ENCODE measurements around the gene RNGTT.

RNGTT gene

DNA sequence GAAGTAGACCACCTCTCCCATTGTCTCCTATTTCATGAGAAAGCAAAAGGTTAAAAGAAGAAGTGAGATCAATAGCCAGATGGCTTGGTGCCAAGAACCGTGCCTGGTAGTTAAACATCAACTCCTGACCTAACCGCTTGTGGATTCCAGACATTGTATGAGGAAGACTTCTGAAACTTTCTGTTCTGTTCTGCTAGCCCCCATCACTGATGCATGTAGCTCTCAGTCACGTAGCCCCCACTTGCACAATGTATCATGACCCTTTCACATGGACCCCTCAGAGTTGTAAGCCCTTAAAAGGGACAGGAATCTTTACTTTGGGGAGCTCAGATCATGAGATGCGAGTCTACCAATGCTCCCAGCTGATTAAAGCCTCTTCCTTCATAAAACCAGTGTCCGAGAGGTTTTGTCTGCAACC, 301.2 kb downstream of the RNGTT start:
- no peak for DNase-seq (ENCODE audit: low read depth, low spot score)

DNA sequence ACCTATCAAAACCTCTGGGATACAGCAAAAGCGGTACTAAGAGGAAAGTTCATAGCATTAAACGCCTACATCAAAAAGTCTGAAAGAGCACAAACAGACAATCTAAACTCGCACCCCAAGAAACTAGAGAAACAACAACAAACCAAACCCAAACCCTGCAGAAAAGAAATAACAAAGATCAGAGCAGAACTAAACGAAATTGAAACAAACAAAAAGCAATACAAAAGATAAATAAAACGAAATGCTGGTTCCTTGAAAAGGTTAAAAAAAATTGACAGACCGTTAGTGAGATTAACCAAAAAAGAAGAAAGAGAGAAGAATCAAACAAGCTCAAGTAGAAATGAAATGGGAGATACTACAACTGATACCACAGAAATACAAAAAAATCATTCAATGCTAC, 302.3 kb downstream of the RNGTT start:
- no peak for DNase-seq (ENCODE audit: low read depth, low spot score)

DNA sequence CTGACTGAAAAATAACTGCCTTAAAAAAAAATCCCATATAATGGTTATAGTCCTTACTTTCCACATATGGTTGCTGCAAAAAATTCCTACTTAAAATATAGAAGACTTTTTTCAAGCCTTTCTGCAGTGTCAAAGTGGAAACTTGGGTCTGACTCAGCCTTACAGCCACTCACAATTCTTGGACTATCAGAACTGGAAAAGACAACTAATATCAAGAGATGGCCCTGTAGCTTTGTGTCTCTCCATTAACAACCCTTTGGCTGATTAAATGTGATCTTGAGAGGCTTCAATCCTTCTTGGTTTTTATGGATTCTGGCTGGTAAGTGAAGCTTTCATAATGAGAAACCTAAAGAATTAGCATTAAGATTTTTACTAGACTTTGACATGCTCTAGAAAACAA, 307.8 kb downstream of the RNGTT start:
- no peak for DNase-seq (ENCODE audit: low read depth, low spot score)

DNA sequence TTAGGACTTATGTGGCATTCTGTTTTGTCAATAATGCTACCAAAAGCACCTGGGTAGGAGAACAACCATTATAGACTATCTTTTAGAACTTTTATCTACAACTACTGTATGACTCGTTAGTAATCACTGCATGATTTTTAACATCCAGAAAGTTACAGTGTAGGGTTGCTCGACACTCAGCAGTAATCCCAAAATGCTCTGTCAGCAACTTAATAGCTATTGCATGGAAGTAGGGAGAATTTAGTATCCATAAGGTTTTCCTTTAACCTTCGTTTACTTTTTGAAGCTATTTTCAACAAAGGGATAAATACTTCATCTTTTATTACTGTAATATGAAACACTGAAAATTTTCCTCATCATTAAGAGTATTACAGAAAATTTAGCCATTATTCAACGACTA, 309.5 kb downstream of the RNGTT start:
- DNase-seq (ENCODE audit: low read depth, low spot score) = no peak

DNA sequence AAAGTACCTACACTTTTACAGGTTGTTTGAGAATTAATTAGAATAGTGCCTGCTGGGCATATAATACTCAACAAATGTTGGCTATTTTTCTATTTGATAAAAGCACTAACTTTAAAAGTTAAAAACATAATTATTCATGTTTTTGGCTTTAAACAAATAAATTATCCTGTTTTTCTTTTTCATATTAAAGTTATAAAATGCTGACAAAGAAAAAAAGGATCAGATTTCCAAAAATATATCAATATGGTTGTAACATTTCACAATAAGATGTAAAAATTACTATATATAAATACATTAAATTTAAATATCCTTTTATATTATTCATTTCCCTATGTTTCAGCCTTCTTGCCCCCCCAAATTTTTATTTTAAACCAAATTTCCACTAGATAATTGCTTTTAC, 312.0 kb downstream of the RNGTT start:
- no peak for DNase-seq (ENCODE audit: low read depth, low spot score)

DNA sequence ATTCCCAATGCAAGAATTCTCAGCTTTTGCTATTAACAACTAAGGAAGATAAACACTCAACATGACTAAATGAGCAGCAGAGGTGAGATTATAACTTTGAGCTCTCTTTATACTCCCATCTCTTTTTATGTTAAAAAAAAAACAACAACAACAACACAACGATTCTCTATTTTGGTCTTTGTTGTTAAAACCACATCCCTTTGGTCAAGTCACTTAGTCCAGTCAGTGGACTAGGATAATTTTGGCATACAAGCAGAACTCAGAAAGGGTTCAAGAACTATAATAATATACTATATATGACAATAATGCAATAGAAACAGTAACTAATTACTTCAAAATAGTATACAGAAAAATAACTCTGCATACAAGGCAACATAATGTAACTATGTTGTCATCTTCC, 312.4 kb downstream of the RNGTT start:
- DNase-seq (ENCODE audit: low read depth, low spot score) = no peak

DNA sequence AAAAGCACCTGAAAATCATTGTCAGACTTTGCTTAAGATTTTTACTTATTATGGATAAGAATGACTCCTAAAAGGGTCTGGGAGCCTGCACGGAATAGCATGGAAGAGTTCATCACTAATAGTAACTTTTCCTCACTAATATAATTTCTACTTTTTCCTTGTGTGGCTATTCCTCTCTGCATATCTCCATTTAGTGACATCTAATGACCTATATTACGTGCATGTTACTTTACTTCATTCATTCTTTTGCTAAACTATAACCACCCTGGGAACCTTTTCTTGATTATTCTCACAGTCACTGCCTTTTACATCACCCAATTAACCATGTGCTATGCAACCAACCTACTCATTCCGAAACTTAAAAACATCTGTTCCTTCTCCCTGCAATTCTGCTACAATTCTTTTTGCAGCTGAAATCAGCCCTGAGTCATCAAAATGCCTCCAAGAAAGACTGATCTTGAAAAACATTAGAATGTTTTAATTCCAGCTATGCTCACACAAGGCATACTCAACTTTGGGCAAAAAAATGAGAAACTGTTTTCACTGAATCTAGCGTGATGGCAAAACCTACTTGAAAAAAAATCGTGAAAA, 313.3 kb downstream of the RNGTT start:
- DNase-seq (ENCODE audit: low read depth, low spot score) = no peak

DNA sequence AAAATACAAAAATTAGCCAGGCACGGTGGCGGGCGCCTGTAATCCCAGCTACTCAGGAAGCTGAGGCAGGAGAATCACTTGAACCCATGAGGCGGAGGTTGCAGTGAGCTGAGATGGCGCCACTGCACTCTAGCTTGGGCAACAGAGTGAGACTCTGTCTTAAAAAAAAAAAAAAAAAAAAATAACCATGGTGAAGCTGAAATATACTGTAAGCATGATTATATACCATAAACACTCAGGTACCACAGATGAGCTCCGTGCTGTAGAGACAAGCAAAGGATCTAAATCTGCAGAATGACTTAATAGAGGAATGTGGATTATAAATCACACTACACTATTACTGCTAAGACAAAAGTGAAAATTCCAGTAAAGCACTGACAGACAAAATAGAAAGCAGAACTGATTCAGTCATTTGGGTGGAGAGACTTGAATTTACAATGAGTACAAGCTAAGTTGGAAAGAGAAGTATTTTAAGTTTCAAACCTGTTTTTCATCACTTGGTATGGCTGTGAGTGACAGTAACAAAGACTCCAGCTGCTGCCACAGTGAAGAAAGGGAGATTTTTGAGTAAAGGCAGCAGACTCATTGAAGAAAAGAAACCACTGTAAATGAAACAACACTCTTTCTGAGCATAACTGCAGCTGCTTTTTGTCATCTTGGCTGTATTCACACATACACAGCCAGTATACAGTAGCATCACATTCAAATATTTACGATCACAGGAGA, 322.1 kb downstream of the RNGTT start:
- DNase-seq (ENCODE audit: low read depth, low spot score) = no peak

DNA sequence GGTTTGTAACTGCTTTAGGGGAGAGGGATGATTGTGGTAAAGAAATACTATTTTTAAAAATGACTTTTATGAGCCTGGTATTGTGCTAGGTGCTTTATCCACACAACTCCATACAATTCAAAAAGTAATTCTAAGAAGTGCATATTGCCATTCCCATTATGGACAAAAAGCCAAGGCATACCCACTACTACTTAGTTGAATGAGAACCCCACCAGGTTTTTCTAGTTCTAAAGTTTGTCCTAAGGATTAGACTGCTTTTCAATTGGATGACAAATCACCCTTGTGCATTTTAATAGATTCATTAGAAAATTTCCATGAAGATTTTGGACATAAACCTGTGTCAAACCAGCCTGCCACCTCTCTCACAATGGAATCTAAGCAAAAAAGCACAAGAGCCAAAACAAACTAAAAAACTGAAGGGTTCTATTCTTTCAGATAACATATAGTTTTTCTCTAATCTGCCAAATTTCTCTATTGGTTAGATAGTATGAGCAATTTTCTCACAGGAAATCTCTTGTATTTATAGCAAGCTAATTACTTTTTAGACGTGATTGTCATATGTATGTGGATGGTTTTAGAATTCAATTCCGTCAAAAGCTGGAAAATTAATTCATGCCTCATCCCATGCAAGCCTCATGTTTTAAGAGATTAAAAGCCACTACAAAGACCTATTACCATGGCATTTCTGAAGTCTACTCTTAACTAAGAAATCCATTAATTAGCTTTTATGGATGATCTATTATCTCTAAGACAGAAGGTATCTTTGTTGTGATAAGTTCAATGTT, 325.5 kb downstream of the RNGTT start:
- no peak for DNase-seq (ENCODE audit: low read depth, low spot score)

DNA sequence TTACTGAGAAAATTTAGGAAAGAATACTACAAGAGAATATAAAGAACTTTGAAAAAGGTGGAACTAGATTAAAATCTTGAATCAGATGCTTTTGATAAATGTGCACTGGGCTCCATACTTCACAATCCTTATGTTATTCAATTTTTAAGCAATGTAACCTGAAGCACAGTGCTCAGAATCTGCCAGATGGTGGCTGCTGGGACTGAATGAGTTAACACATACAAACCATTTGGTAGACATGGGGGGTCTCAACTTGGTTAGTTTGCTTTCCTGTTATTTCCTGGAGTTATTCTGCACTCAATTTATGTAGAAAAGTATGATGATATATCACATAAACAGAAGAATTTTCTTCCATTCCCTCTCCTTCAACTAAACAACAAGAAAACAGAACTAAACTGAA, 326.5 kb downstream of the RNGTT start:
- no peak for DNase-seq (ENCODE audit: low read depth, low spot score)

DNA sequence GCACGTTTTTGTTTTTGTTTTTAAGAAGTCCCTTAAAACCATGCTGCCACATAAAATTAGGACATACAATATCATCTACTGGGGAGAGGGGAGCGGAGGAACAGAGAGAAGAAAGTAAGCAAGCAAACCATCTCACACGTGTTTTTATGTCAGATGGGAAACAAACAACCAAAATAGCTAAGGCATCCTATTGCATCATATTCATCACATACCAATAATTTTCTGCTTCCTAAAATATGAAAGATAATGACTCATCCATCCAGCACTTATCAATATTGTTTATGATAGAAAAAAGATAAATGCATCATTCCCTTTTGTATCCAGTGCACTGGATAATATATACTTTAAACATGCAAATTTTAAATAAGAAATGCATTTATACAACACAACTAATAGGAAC, 329.6 kb downstream of the RNGTT start:
- no peak for DNase-seq (ENCODE audit: low read depth, low spot score)

DNA sequence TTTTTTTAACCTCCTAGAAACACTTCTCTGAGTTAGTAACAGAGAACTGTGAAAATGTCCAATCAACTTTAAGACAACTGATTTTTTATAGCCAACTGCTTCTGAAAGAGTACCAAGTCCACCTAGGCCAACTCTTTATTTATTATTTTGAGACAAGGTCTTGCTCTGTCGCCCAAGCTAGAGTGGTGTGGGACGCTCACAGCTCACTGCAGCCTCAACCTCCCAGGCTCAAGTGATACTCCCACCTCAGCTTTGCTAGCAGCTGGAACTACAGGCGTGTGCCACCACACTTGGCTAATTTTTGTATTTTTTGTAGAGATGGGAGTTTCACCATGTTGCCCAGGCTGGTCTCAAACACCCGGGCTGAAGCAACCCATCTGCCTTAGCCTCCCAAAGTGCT, 331.6 kb downstream of the RNGTT start:
- DNase-seq (ENCODE audit: low read depth, low spot score) = no peak

DNA sequence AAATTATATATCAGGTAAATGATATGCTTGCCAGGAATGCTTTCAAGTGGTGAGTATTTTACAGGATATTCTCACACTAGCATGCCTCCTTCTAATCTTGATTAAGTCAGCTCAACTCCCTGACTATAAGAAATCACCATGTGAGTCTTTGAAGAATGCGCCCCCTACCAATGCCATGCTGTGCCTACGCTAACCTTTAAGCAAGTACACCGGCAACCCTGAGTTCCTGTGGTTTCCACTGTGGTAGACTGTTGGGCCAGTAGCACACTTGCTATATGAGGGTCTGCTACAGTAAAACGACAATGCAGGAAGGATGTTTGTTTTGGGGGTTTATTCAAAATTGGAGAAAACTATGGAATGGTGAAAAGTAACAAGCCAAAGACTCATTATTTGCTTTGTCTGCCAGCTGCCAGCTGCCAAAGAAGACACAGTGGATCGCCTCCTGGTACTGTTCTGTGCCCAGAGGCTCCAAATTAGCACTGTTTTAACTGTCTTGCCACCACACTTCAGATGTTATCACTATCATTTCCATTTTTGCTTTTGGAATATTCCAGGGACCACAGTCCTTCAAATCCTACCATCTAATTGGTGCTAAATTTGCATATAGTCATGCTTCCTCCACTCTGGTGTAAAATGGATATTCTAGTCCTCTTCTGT, 333.5 kb downstream of the RNGTT start:
- no peak for DNase-seq (ENCODE audit: low read depth, low spot score)

DNA sequence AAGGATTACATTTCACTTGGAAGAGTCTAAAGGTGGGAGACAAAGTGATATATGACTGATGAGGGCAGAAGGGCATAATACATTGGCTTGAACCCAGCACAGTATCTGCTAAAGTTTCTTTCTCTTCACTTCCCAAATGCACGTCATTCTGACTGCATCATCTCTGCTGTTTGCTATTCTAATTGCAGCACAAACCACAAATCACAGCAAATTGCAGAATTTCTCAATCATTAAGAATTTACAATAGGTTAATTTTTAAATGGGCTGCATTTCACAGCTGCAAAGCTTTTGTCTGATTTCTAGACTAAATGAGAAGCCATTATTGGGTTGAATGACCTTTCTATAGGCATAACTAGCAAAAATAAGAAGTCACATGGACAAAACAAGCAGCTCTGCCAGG, 337.0 kb downstream of the RNGTT start:
- no peak for DNase-seq (ENCODE audit: low read depth, low spot score)

DNA sequence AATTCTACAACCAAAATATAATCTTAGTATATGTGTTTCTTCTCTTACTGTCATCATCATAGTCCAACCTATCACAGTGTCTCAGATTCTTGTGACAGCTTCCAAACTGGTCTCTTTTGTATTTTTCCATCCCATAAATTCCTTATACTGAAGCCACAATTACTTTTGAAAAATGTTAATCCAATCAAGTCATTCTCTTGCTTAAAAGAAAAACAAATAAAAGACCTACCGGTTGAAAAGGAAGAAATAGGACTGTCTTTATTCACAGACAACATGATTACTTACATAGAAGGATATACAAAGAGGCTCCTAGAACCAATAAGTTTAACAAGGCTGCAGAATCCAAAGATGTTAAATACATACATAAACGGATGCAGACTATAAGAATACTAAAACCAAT, 339.9 kb downstream of the RNGTT start:
- no peak for DNase-seq (ENCODE audit: low read depth, low spot score)

DNA sequence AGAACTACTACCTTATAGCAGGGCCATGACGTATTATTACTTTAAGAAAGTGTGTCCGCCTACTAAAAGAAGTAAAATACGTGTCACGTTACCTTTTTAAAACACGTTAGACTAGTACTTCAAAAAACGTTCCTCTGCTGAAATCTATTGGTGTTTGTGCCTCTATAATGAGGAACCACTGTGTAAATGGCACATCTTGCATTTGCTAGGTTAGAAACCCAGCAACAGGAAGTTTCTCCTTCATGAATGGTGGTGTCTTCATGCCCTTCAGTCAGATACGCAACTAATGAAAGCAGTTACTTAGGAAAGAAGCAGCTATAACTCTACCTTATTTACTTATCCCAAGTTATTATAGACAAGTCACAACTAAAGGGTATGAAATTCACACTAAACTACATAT, 343.5 kb downstream of the RNGTT start:
- no peak for DNase-seq (ENCODE audit: low read depth, low spot score)

DNA sequence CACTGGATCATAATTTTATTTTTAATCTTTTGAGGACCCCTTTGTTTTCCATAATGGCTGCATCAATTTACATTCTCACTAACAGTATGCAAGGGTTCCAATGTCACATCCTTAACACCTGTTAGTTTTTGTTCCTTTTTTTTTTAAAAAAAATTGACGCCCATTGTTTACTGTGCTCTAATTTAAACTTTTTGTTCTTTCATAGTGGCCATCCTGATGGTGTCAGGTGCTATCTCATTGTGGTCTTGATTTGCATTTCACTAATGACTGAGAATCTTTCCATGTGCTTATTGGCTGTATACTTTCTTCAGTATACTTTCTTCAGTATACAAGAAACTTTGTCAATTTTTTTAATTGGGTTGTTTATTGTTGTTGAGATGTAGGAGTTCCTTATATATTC, 347.0 kb downstream of the RNGTT start:
- no peak for DNase-seq (ENCODE audit: low read depth, low spot score)

DNA sequence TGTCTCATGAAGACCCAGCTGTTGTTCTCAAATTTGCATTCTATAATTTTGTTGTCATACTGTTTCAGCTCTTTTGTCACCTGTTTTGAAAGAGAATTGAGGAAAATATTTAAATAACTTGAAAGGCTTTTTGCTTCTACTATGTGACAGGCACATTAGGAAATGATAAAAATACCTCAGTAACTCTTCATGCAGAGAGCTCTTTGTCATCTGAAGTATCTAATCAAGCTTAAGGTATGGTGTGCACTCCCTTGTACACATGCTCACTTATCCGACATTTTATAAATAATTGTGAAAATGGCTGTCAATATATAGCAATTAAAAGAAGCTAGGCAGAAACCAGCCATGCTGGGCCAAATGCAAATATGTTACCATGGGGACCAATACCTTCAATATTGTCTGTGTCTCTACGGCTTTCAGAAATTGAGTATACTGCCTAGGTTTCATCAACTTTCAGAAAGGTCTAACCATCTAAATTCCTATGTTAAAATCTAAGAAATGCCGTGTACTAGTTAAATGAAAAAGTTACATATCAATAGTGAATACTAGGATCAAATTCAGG, 349.0 kb downstream of the RNGTT start:
- DNase-seq (ENCODE audit: low read depth, low spot score) = no peak

DNA sequence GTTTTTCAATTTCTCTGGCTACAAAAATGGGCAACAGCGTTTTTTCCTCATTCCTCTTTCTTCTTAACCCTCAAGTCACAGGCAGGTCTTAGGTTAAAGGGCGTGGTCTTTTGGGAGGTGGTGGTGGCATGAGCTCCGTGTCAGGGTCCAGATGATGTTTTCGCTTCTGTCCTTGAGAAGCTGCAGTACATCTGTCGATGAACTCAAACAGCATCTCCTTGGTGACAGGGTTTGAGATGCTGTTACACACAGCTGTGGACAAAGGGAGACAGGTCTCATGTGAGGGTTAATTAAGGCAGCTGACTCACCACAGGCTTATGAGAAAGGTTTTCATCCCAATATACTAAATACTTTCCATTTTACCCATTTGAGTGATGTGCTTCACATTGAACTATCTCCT, 350.8 kb downstream of the RNGTT start:
- DNase-seq (ENCODE audit: low read depth, low spot score) = no peak

DNA sequence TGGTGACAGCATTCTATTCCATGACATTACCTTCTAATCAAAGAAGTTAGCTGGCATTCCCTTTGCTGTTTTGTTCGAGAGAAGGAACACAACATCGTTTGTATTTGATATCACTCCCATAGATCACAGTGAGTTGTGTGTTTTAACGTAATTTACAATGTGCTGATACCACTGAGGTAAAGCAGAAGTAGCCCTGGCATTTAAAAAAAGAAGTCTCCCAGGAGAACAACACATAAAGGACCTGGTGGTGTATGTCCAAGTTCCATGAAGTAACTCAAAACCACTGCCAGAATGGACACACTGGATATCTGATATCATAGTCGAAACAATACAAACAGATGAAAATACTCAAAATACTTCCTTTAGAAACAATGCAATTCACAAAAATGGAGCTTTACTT, 351.7 kb downstream of the RNGTT start:
- no peak for DNase-seq (ENCODE audit: low read depth, low spot score)

DNA sequence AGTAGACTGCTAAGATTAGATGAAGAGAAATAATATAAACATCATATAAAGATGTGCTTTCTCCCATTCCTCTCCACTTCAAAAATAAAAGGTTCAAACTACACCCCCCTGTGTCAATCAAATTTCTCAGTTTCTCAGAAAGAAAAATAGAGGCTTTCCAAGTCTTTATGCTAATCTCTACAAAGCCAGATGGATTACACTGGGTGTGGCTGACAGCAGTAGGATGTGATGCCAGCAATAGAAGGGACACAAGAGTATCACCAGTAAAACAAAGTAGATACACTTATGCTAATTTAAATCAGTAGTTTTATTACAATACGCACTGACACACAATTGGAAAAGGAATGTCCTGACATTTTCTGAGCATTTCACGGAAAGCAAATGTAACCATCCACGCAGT, 353.4 kb downstream of the RNGTT start:
- no peak for DNase-seq (ENCODE audit: low read depth, low spot score)

DNA sequence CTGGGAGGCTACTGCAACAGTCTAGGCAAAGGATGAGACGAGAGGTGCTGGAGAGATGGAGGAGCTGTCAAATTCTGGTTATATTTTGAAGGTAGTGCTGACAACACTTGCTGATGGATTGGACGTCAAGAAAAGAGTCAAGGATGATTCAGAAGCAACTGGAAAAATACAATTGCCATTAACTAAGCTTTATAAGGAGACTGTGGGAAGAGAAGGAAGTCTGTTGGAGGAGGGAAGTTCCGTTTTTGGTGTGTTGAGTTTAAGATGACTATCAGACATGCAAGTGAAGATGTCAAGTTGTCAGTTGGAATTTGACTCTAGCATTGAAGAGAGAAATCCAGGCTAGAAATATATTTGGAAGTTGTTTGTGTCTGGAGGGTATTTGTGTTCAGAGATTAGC, 358.1 kb downstream of the RNGTT start:
- no peak for DNase-seq (ENCODE audit: low read depth, low spot score)
